ENCODE data around the gene MVK. TPM values are rescaled to one million over a fixed set of nuclear protein-coding genes. Genes with fewer than 3 reads are reported as not detected.
A peak's percentile ranks its signal among the peaks of the same experiment; 100 is the strongest.

MVK gene
- polyA plus RNA-seq, 1 of the 3 experiments (the other 2 are of a cell fraction), result 7.0 TPM

- Histone ChIP-seq H3K79me2 (ENCODE audit: insufficient read depth) (no peaks in the 10 kb centered on the region), H3K27me3 (ENCODE audit: insufficient read depth) (no peaks in the 10 kb centered on the region), H3K9me2 (no peaks in the 10 kb centered on the region), H3K4me2 (no peak overlapping the region), H3F3A (replicated peaks; ENCODE audit: insufficient read depth) (no peaks in the 10 kb centered on the region), H3K9me3 (no peaks in the 10 kb centered on the region), H4K20me1 (ENCODE audit: insufficient read depth) (no peaks in the 10 kb centered on the region), H3K4me1 (ENCODE audit: control insufficient read depth in 1 of 2, insufficient read depth in 2 of 2, low read depth in 1 of 2, low read length in 1 of 2) (peaks cover 0 to 10% of the 10 kb centered on the region in 2 experiments; a peak in 1 of 4 replicates), H2AFZ (ENCODE audit: low read depth) (no peak overlapping the region), H3K36me3 (replicated peaks in 1 of 2; ENCODE audit: control insufficient read depth in 1 of 2, insufficient read depth in 2 of 2, low read length in 1 of 2) (no peaks in the 10 kb centered on the region), H3K4me3 (ENCODE audit: low read depth in 2 of 2, low read length in 1 of 2) (no peak overlapping the region), H3K27ac (ENCODE audit: low read depth in 2 of 2, low read length in 1 of 2) (peak overlapping the region in 1 of 2 experiments; percentile 25; a peak in 2 of 4 replicates), H3K9ac (no peak overlapping the region)
- TF ChIP-seq SIN3A (IDR thresholded peaks at IDR 0.05; ENCODE audit: borderline replicate concordance, low read depth, low read length) (no peak), MAX (IDR thresholded peaks at IDR 0.05; ENCODE audit: low read depth) (no peak), MXI1 (IDR thresholded peaks at IDR 0.05; ENCODE audit: low read depth, low read length) (no peak), EP300 (IDR thresholded peaks at IDR 0.05; ENCODE audit: borderline replicate concordance in 1 of 2, low read depth in 1 of 2, low read length in 1 of 2) (peak in 1 of 2 experiments; percentile 9; a peak in 1 of 4 replicates), CHD2 (IDR thresholded peaks at IDR 0.05; ENCODE audit: low read length, partially characterized antibody) (peak; percentile 14), JUND (IDR thresholded peaks at IDR 0.05) (no peak)
- WGBS (ENCODE audit: low lambda C conversion rate), result 6% methylated on average over 6 of the region's 6 CpGs
- CTCF ChIA-PET, result interaction anchor here (1.0 to 2.1 kb wide), 2 partner anchors 16 to 40 kb away, joined by 3 to 6 read pairs; no protein-coding TSS in a partner anchor
- POLR2A ChIA-PET, result no interaction called here
- peak; percentile 73 for DNase-seq
These were observed 63.8 kb downstream of the MVK start for GRCh38 chr12:109637348-109637747.

GRCh38 chr12:109637996-109638395, 64.4 kb downstream of the MVK start:
- 66% methylated on average over 3 of the region's 3 CpGs for WGBS (ENCODE audit: low lambda C conversion rate)
- POLR2A ChIA-PET, result interaction anchor here (1.2 kb wide), 1 partner anchor 16 kb away, joined by 3 read pairs; no protein-coding TSS in a partner anchor
- TF ChIP-seq NRF1 (IDR thresholded peaks at IDR 0.05; ENCODE audit: low read depth, low read length) (no peak), CTCF (IDR thresholded peaks at IDR 0.05) (no peak), NFIC (IDR thresholded peaks at IDR 0.05; ENCODE audit: borderline replicate concordance) (no peak), USF2 (IDR thresholded peaks at IDR 0.05; ENCODE audit: borderline replicate concordance, low read depth, low read length) (no peak), FOXM1 (IDR thresholded peaks at IDR 0.05; ENCODE audit: low read depth) (no peak), PBX3 (IDR thresholded peaks at IDR 0.05) (no peak), GABPA (IDR thresholded peaks at IDR 0.05; ENCODE audit: low read depth) (no peak), TEAD4 (IDR thresholded peaks at IDR 0.05; ENCODE audit: borderline replicate concordance, insufficient read depth) (no peak), TAF1 (IDR thresholded peaks at IDR 0.05; ENCODE audit: borderline replicate concordance, low read depth, low read length) (no peak), CHD2 (IDR thresholded peaks at IDR 0.05; ENCODE audit: low read length, partially characterized antibody) (no peak), RCOR1 (IDR thresholded peaks at IDR 0.05; ENCODE audit: low read length) (no peak), ELF1 (IDR thresholded peaks at IDR 0.05) (no peak), POLR2AphosphoS5 (IDR thresholded peaks at IDR 0.05; ENCODE audit: low read depth, low read length) (no peak), REST (IDR thresholded peaks at IDR 0.05; ENCODE audit: low read depth, low read length) (no peak), GATA2 (CRISPR knock-in tag; IDR thresholded peaks at IDR 0.05) (no peak), MEF2A (IDR thresholded peaks at IDR 0.05; ENCODE audit: borderline replicate concordance, low read depth) (no peak), JUND (IDR thresholded peaks at IDR 0.05) (no peak)

More at GRCh38 chr12:109637996-109638395, 64.4 kb downstream of the MVK start:
- peaks cover 0 to 10% of the 10 kb centered on the region in 2 experiments; a peak in 1 of 4 replicates for H3K4me1 ChIP-seq (ENCODE audit: control insufficient read depth in 1 of 2, insufficient read depth in 2 of 2, low read depth in 1 of 2, low read length in 1 of 2)
- H3K4me2 ChIP-seq, result no peak overlapping the region
- no peaks in the 10 kb centered on the region for H3K9me3 ChIP-seq
- H3K27me3 ChIP-seq (ENCODE audit: insufficient read depth), result no peaks in the 10 kb centered on the region
- no peak overlapping the region for H2AFZ ChIP-seq (ENCODE audit: low read depth)
- no peaks in the 10 kb centered on the region for H3K79me2 ChIP-seq (ENCODE audit: insufficient read depth)
- no peaks in the 10 kb centered on the region for H4K20me1 ChIP-seq (ENCODE audit: insufficient read depth)
- peak overlapping the region in 1 of 2 experiments; percentile 25; a peak in 1 of 4 replicates for H3K27ac ChIP-seq (ENCODE audit: low read depth in 2 of 2, low read length in 1 of 2)
- H3K9ac ChIP-seq, result no peak overlapping the region
- DNase-seq, result no peak
- H3K4me3 ChIP-seq (ENCODE audit: low read depth in 2 of 2, low read length in 1 of 2), result no peak overlapping the region
- CTCF ChIA-PET, result interaction anchor here (0.9 to 2.1 kb wide), 3 partner anchors 16 to 40 kb away, joined by 3 to 6 read pairs (median 3); no protein-coding TSS in a partner anchor
- H3K36me3 ChIP-seq (replicated peaks in 1 of 2; ENCODE audit: control insufficient read depth in 1 of 2, insufficient read depth in 2 of 2, low read length in 1 of 2), result no peaks in the 10 kb centered on the region
- H3F3A ChIP-seq (replicated peaks; ENCODE audit: insufficient read depth), result no peaks in the 10 kb centered on the region
- H3K9me2 ChIP-seq, result no peaks in the 10 kb centered on the region
